HG02798 (cell line): ENCODE data around the gene ARHGAP5.

Experiments
- ATAC-seq: cut with Tn5 transposase; IDR thresholded peaks from one replicate; pipeline ENCODE4 v1.9.1; 2021; ENCODE audit warnings: mild to moderate bottlenecking; ENCODE audit not compliant: unreplicated experiment, poor library complexity

Gene ARHGAP5, protein sequence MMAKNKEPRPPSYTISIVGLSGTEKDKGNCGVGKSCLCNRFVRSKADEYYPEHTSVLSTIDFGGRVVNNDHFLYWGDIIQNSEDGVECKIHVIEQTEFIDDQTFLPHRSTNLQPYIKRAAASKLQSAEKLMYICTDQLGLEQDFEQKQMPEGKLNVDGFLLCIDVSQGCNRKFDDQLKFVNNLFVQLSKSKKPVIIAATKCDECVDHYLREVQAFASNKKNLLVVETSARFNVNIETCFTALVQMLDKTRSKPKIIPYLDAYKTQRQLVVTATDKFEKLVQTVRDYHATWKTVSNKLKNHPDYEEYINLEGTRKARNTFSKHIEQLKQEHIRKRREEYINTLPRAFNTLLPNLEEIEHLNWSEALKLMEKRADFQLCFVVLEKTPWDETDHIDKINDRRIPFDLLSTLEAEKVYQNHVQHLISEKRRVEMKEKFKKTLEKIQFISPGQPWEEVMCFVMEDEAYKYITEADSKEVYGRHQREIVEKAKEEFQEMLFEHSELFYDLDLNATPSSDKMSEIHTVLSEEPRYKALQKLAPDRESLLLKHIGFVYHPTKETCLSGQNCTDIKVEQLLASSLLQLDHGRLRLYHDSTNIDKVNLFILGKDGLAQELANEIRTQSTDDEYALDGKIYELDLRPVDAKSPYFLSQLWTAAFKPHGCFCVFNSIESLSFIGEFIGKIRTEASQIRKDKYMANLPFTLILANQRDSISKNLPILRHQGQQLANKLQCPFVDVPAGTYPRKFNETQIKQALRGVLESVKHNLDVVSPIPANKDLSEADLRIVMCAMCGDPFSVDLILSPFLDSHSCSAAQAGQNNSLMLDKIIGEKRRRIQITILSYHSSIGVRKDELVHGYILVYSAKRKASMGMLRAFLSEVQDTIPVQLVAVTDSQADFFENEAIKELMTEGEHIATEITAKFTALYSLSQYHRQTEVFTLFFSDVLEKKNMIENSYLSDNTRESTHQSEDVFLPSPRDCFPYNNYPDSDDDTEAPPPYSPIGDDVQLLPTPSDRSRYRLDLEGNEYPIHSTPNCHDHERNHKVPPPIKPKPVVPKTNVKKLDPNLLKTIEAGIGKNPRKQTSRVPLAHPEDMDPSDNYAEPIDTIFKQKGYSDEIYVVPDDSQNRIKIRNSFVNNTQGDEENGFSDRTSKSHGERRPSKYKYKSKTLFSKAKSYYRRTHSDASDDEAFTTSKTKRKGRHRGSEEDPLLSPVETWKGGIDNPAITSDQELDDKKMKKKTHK (N-terminal part only)

DNA sequence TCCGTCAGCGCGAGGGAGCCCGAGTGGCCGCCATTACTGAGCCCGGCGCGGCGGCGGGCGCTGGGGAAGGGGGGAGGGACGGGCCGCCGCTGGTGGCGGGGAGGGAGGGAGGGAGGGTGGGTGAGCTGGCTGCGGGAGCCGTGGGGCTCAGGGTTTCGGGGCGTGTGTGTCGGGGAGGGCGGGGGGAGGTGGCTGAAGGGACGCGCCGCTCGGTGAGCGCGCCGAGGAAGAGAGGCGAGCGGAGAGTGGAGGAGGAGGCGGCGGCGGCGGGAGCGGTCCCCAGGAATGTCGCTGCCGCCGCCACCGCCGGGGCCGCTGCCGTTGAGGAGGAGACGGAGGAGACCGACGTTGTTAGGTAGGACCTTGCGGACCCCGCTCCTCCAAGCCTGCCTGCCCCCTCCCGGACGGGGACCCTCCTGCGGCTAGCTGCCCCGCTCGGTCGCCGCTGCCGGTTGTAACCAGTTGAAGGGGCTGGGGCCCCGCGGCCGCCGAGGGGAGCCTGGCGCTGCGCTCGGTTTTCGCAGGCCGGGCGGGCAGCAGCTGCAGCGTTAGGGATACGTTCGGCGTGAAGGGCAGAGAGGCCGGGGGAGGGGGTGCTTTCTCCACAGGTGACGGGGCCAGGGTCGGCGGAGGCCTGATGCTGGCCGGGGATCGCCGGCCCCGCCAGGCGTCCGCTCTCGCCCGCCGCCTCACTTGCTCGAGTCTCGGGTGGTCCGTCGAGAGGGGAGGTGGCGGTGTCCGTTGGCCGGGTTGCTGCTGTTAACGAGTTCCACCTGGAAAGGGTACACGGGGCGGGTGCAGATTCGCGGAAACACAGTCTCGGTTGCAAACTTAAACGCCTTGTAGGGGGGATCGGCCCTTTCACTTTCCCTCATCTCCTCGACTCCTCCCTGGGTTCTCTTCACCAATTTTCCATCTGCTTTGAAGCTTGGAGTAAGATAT is at the start of gene ARHGAP5:
ARHGAP5 (plus strand) TSS at position 224 of the 942 bp plus-strand sequence. CDS start 13,366 bp downstream, outside the sequence.
- ATAC-seq, result peak; percentile 45

DNA sequence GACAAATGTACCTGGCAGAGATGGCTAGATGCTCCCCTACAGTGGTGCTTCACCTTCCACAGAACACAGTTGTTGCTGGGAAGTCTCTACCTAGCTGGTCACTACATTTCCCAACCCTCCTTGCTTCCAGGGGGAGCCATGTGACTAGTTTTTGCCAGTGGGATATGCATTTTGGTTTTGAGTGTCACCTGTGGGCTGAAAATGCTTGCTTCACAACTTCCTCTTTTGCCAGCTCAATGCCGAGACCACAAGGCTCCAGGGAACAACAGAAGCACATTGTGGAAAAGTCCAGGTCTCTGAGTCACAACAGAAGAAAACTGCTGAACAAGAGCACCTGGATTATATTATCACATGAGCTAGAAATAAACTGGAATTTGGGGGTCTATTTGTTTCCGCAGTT is 48.5 kb upstream of the ARHGAP5 start:
- ATAC-seq, result no peak

DNA sequence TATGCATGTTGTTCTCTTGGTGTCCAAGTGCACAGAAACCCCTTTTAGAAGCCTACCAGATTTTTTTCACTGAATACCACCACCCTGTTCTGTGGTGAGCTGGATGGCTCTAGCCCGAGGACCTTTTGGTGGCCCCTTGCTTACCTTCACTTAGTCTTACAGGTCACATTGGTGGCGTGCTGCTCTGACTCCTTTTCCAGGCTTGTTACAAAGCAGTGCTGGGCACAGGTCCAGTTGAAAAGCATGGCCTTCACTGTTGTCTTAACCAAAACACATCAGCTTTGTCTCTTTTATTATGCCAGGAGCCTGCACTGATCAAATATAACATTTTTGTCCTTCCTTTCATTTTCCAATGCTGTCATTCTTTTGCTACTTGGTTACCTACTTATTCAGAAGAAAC is 43.6 kb upstream of the ARHGAP5 start:
- ATAC-seq, result no peak

DNA sequence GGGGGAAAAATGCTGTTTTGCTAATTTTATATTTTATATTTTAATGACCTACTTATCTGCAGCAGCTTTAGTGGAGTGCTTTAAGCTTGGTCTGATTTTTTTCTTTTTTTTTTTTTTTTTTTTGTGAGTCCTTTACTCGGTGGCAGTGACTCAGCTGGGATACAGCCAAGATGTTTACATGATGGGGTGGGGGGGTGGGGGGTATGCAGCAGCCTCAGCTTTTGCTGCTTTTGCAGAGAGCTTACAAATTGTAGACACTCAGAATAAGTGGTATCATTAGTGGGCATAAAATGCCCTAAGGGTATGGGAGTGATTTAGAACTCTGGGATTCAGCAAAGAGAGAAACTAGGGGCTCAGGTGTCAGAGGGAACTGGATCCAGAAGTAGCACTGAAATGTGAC is 38.2 kb upstream of the ARHGAP5 start:
- no peak for ATAC-seq

DNA sequence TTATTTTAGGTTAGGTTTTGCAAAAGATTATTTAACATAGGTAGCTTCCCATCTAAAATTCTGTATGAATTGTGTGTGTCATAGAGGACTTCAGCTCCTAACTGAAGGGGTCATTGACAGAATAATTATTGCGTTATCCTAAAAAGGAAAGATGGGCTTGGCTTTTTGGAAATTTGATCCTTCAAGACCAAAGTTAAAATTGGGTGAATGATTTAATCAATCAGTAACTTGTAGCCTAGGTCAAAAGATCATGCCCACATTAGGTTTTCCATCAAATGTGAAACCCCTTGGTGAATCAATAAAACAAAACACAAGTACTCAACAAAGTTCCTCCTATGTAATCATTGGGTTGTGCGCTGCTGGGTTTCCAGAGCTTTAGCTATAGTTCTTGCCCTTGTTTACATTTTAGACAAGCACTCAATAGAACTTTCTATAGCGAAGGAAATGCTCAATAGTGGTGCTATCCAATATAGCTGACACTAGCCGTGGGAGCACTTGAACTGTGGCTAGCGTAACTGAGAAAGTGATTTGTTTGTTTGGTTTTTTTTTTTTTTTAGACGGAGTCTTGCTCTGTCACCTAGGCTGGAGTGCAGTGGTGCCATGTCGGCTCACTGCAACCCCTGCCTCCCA is 37.6 kb upstream of the ARHGAP5 start:
- ATAC-seq, result no peak

DNA sequence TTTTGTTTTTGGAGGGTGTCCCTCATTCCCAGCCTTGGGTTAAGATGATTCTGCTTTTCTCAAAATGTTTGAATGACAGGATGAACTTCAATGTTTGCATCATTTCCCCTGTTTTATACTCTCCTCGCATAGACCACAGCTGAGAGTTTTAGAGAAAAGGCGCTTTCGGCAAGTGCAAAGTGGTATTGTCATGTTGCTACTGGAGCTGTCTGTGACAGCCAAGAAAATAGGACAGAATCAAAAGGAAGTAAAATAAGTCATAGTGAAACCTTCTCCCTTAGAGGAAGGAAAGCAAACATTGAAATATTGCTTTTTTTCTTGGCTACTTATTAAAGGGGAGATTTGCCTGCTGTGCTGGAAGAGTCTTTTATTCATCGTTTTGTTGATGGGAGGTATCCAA is 33.5 kb upstream of the ARHGAP5 start:
- ATAC-seq, result no peak

DNA sequence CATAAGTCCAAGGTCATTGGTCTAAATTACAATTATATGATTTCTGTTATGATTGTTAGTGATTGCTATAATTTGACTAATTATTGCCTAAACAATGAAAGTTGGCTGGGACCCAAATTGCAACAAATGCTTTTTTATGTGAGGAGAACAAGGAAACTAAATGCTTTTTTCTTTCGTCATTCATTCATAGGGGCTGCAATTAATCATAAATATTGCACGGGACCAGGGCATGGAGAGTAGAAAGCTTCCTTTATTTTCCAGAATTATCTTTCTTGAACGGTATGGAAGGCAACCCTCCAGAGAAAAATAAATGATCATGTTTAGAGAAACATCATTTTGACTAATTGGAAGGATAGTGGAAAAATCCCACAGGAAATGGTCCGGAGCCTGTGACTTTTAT is 32.6 kb upstream of the ARHGAP5 start:
- no peak for ATAC-seq

DNA sequence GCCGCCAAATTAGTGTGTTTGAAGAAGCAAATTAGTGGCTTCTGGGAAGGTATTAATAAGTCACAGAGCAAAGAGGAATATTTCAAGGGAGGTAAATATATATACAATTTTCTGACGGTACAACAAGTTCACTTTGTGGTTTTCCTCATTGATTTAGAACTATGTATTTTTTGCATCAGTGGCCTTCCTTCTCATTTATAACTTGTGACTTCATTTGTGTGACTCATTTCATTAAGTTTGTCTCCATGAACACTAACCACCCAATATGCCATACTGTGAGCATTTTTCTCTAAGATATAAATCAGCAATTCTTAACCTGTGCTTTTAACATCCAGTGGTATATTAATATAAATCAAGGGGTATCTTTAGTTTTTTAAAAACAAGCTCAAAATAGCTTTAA is 29.3 kb upstream of the ARHGAP5 start:
- no peak for ATAC-seq

DNA sequence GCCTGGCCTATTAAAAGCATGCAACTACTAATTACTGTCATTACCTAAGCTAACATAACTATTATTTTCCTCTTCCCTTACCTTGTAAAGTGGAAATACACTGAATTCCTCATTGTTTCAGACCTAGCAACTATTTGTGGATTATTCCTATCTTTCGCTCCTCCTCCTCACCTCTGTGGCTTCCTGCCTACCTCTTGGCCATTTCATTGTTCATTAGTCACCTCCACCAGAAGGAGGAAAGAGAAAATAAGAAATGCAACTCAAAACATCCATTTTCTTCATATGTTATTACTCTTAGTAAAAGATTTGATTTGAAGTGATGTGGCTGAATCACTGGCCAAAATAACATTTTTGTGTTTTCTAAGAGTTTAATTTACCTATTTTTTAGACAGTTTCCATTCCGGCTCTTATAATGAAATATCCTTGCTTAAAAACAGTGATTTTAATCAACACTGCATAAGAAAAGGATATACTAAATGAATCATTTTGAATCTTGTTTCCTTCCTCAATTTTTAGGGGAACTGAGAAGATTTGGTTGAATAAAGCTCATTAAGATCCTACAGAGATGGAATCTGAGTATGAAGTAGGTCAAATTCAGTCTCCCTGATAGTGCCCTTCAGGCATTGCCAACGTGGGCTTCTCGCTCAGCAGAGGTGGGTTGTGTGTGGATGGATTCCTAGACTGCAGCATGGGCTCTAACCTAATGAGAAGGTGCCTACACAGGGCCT is 27.6 kb upstream of the ARHGAP5 start:
- ATAC-seq, result no peak

DNA sequence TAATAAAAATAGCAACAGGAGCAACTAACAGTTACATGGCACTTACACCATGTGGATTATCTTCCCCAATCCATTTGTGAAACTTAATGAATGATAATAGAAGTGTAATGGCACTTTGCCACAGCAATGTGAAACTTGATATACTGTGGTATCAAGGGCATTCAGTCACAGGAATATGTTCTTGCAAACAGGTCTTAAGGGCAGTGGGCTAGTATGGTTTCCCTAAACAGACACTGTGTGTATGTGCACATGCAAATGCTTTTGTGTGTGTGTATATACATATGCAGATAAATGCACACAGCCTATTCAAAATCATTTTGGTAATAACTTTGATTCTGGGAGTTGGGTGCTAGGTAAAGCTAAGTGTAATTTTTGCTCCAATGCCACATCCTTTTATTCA is 26.2 kb upstream of the ARHGAP5 start:
- no peak for ATAC-seq

DNA sequence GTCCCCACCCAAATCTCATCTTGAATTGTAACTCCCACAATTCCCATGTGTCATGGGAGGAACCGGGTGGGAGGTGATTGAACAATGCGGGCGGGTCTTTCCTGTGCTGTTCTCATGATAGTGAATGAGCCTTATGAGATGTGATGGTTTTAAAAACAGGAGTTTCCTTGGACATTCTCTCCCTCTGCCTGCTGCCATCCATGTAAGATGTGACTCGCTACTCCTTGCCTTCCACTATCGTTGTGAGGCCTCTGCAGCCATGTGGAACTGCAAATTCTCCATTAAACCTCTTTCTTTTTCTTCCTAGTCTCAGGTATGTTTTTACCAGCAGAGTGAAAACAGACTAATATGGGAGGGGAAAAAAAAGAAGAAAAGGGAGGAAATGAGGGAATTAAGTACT is 22.6 kb upstream of the ARHGAP5 start:
- ATAC-seq, result no peak

DNA sequence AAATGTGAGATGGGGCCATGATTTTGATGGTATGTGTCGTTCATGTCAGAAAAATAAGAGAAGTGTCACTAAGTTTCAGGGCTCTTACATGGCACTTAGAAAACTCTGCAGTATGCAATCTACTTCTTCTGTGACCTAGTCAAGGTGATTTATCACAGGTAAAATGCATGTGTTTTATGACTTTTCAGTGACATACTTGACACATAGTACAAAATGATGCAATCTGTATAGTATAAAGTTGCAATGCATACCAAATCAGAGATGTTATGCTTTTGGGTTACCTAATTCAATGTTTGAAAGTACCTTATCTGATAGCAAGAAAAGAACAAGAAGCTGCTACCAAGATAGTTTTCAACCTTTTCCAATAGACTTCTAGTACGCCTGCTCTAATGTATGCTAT is 21.9 kb upstream of the ARHGAP5 start:
- no peak for ATAC-seq

DNA sequence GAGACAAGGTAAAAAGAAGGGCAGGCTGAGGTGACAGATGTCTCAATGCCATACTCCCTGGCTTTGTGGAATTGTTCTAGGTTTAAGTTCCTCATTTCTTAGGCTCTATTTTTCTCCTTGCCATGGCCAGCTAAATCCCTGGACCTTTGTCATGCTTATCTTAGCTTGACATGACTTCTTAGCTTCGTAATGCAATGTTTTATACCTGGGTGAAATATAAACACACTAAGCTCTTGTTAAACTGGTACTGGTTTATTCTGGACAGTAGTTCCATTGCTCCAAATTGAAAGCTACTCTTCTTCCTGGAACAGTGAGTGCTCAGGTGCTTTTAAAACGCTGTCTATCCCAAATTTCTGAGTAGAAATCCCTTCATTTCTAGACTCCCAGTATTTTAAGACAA is 17.4 kb upstream of the ARHGAP5 start:
- ATAC-seq, result no peak

DNA sequence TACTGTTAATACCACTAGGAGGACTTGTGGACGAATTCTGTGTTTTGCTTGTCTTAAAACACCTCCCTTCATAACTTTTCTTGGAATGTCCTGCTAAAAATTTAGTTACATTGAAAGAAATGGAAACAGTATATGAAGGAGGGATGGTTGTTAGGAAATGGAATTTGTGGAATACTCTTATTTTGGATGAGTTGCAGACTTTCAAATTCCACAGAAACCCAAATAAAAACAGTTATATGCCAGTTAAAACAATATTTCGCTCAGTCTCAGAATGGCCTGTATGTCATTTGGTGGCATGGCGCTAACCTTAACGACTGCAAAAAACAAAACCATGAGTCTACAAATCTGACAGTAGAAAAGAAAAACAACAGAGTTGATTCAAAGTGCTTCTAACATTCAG is 12.2 kb upstream of the ARHGAP5 start:
- no peak for ATAC-seq

DNA sequence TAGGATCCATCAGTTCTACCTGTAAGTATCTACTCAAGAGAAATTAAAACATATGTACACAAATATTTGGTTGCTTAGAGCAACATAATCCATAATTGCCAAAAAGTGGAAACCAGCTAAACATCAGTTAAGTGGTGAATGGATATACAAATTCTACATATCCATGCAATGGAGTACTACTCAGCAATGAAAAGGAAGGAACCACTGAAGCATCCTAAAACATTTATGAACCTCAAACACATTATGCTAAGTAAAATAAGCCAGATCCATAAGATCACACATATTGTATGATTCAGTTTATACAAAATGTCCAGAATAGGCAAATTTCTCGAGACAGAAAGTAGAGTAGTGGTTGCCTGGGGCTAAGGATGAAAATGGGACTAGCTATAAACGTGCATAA is 8.4 kb upstream of the ARHGAP5 start:
- no peak for ATAC-seq

DNA sequence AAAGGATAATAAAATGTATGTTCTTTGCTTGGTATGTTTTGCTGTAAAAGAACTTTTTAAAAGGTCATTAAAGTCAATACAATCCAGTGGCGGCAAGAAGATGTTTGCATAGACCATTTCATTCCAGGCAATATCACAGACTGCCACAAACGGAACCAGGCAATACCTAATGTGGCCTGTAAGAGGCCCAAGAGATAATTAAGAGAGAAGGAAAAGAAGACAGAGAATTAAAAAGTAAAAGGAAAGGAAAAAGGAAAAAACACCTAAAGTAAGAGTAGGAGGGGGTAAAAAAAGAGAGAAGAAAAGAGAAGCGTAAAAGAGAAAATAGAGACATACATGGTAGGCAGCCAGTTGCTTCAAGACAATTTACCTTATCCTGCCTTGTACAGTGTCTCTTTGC is 6.8 kb upstream of the ARHGAP5 start:
- ATAC-seq, result no peak

DNA sequence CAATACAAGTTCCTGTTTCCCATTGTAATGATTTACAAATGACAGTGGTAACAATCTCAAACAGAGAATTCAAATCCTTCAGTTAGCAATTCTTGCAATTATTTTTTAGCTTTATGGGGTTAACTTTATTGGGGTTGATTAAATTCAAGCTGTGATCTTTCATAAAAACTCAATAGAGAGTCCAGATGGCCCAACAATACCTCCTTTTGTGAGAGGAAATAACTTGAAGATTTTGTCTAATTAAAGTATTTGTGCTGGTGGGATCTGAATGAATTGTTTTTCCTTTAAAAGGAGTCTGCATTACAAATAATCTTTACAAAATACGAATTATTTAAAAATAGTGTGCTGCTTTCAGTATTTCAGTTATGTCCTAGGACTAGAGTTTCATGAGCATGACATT is 4.4 kb upstream of the ARHGAP5 start:
- ATAC-seq, result no peak

DNA sequence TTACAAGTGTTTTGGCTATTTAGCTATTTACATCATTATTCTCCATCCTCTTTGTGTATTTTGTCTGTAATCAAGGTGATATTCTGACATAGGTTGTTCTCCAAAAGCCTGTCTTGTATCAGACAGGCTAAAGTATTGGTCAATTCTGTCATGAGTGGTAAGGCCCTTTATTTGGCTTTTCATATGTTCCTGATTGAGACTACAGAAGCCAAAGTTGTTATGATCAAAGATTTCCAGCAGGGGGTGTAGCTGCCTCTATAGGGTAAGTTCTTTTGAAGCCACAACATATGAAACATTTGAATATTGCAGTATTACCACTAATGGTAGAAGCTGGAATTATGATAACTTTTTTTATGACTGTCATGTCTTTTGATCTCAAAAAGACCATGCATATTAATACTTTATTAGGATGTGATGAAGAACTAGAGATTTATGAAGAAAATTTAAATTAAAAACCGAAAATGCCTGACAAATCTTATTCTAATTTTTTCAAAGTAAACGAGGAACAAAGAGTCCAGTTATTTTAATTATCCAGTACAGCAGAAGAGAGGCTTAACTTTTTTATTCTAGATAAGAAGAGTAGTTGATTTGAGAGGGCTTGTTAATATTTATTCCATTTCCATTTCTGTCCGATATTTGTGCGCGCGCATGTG is 3.4 kb upstream of the ARHGAP5 start:
- peak; percentile 24 for ATAC-seq
